Measurements from ENCODE around the gene RER1.

The RER1 gene

GRCh38 chr1:2407991-2408275 lies 16.3 kb downstream of the RER1 start:
- Histone ChIP-seq H3K27me3 (replicated peaks; ENCODE audit: insufficient read depth, low read length) (no peaks in the 10 kb centered on the region), H3K79me2 (ENCODE audit: low read length) (peaks cover 7% of the 10 kb centered on the region), H3K4me3 (ENCODE audit: low read length) (no peak overlapping the region), H3K27ac (ENCODE audit: low read length) (no peak overlapping the region), H3K36me3 (replicated peaks; ENCODE audit: insufficient read depth, low read length) (no peaks in the 10 kb centered on the region), H3F3A (ENCODE audit: insufficient read depth, low read length) (peaks cover 7% of the 10 kb centered on the region; the same call in 1 of the 2 replicates), H3K9ac (ENCODE audit: low read length) (no peak overlapping the region), H3K9me2 (replicated peaks; ENCODE audit: insufficient read depth, low read length) (no peaks in the 10 kb centered on the region), H3K4me2 (ENCODE audit: low read depth, low read length) (no peak overlapping the region), H3K4me1 (ENCODE audit: low read length) (no peaks in the 10 kb centered on the region), H4K20me1 (ENCODE audit: insufficient read depth, low read length) (no peaks in the 10 kb centered on the region), H3K9me3 (replicated peaks; ENCODE audit: insufficient read depth, low read length) (no peaks in the 10 kb centered on the region), H2AFZ (ENCODE audit: low read length) (no peak overlapping the region)
- no peak for DNase-seq
- no peak for TF ChIP-seq EZH2phosphoT487 (IDR thresholded peaks at IDR 0.05; ENCODE audit: low read length)
- TF ChIP-seq CTCF (IDR thresholded peaks at IDR 0.05; ENCODE audit: low read length): no peak

- H3K27ac ChIP-seq (ENCODE audit: low read length): no peak overlapping the region
- no peak overlapping the region for H2AFZ ChIP-seq (ENCODE audit: low read length)
- no peak overlapping the region for H3K9ac ChIP-seq (ENCODE audit: low read length)
Measured at GRCh38 chr1:2408456-2408855, 16.8 kb downstream of the RER1 start.

GRCh38 chr1:2408859-2409276 lies 17.2 kb downstream of the RER1 start:
- no peak overlapping the region for H3K4me2 ChIP-seq (ENCODE audit: low read depth, low read length)
- H3K79me2 ChIP-seq (ENCODE audit: low read length): peaks cover 7% of the 10 kb centered on the region
- TF ChIP-seq EZH2 (optimal IDR thresholded peaks at IDR 0.05; ENCODE audit: low read depth, low read length): no peak
- no peak for TF ChIP-seq EZH2phosphoT487 (IDR thresholded peaks at IDR 0.05; ENCODE audit: low read length)
- no peak for TF ChIP-seq CTCF (IDR thresholded peaks at IDR 0.05; ENCODE audit: low read length)
- no peaks in the 10 kb centered on the region for H3K36me3 ChIP-seq (replicated peaks; ENCODE audit: insufficient read depth, low read length)
- no peaks in the 10 kb centered on the region for H3K9me2 ChIP-seq (replicated peaks; ENCODE audit: insufficient read depth, low read length)
- no peak overlapping the region for H2AFZ ChIP-seq (ENCODE audit: low read length)
- H4K20me1 ChIP-seq (ENCODE audit: insufficient read depth, low read length): no peaks in the 10 kb centered on the region
- no peak overlapping the region for H3K27ac ChIP-seq (ENCODE audit: low read length)
- H3K9ac ChIP-seq (ENCODE audit: low read length): no peak overlapping the region
- no peak overlapping the region for H3K4me3 ChIP-seq (ENCODE audit: low read length)
- DNase-seq: no peak
- no peaks in the 10 kb centered on the region for H3K27me3 ChIP-seq (replicated peaks; ENCODE audit: insufficient read depth, low read length)
- peaks cover 5% of the 10 kb centered on the region for H3K4me1 ChIP-seq (ENCODE audit: low read length)
- peaks cover 15% of the 10 kb centered on the region for H3F3A ChIP-seq (ENCODE audit: insufficient read depth, low read length)
- no peaks in the 10 kb centered on the region for H3K9me3 ChIP-seq (replicated peaks; ENCODE audit: insufficient read depth, low read length)

More at GRCh38 chr1:2408456-2408855, 16.8 kb downstream of the RER1 start:
- H3K27me3 ChIP-seq (replicated peaks; ENCODE audit: insufficient read depth, low read length): no peaks in the 10 kb centered on the region
- peaks cover 7% of the 10 kb centered on the region for H3K79me2 ChIP-seq (ENCODE audit: low read length)
- H3K9me2 ChIP-seq (replicated peaks; ENCODE audit: insufficient read depth, low read length): no peaks in the 10 kb centered on the region
- no peak for DNase-seq
- H3K4me2 ChIP-seq (ENCODE audit: low read depth, low read length): no peak overlapping the region
- H3K4me3 ChIP-seq (ENCODE audit: low read length): no peak overlapping the region
- no peaks in the 10 kb centered on the region for H3K36me3 ChIP-seq (replicated peaks; ENCODE audit: insufficient read depth, low read length)
- no peaks in the 10 kb centered on the region for H4K20me1 ChIP-seq (ENCODE audit: insufficient read depth, low read length)
- H3K4me1 ChIP-seq (ENCODE audit: low read length): peaks cover under 1% of the 10 kb centered on the region; the same call in 1 of the 2 replicates
- TF ChIP-seq CTCF (IDR thresholded peaks at IDR 0.05; ENCODE audit: low read length) (no peak), EZH2 (optimal IDR thresholded peaks at IDR 0.05; ENCODE audit: low read depth, low read length) (no peak), EZH2phosphoT487 (IDR thresholded peaks at IDR 0.05; ENCODE audit: low read length) (no peak)
- H3F3A ChIP-seq (ENCODE audit: insufficient read depth, low read length): peaks cover 11% of the 10 kb centered on the region
- H3K9me3 ChIP-seq (replicated peaks; ENCODE audit: insufficient read depth, low read length): no peaks in the 10 kb centered on the region
